ENCODE results near the gene PPP1R2. TPM values are rescaled to one million over a fixed set of nuclear protein-coding genes. Genes with fewer than 3 reads are reported as not detected.

PPP1R2 gene
- total and polyA plus RNA-seq, 4 experiments from 2014 or later: 136 to 303 (median 220) TPM

DNA sequence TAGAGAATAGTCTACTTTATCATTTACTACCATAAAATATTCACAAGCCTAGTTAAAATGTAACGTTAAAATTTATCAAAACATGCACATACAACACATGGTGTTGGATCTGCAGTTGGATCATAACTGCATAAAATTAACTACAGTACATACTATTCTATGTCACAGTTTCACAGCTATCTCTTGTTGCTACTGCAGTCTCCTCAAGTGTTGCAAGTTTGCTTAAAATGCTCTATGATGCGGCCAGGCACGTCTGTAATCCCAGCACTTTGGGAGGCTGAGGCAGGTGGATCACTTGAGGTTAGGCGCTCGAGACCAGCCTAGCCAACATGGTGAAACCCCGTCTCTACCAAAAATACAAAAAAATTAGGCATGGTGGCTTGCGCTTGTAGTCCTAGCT, 10.3 kb downstream of the PPP1R2 start:
- Histone ChIP-seq H3K36me3 (ENCODE audit: insufficient read depth, low read length) (peaks cover 7% of the 10 kb centered on the region), H3K27ac (ENCODE audit: low read depth, low read length) (no peak overlapping the region), H3K27me3 (ENCODE audit: insufficient read depth, low read length) (no peaks in the 10 kb centered on the region), H3K4me3 (ENCODE audit: low read length in 2 of 2) (no peak overlapping the region), H3K9me3 (ENCODE audit: control insufficient read depth in 1 of 2, low read length in 2 of 2) (no peaks in the 10 kb centered on the region), H3K4me1 (ENCODE audit: insufficient read depth, low read length) (peaks cover 87% of the 10 kb centered on the region)
- Mint-ChIP-seq H3K9me3 (no peaks in the 10 kb centered on the region), H3K36me3 (peaks cover 26 to 54% of the 10 kb centered on the region in 2 donors), H3K4me3 (peak overlapping the region in 6 of 8 donors; percentile 21 to 77 (median 58)), H3K27me3 (no peaks in the 10 kb centered on the region), H3K27ac (peak overlapping the region in 2 of 7 donors; percentile 27 to 86), H3K4me1 (peaks cover 55 to 95% (median 73%) of the 10 kb centered on the region in 4 donors)
- ChIA-PET POLR2A (ENCODE audit: partially characterized antibody) (interaction anchor here (0.7 to 4.1 kb wide), 5 partner anchors 10 to 261 kb away, joined by 3 to 25 read pairs (median 3); partner anchors contain the start of genes PPP1R2 and XXYLT1), CTCF (ENCODE audit: partially characterized antibody) (interaction anchor here (0.7 to 1.8 kb wide), 4 partner anchors 9 to 851 kb away, joined by 3 to 8 read pairs (median 4); partner anchors contain the start of gene XXYLT1)
- intact Hi-C loops (cut with micrococcal nuclease): loop anchor here (1.0 kb wide), 1 partner anchor 7 kb away; no protein-coding TSS in a partner anchor
- DNase-seq: no peak

DNA sequence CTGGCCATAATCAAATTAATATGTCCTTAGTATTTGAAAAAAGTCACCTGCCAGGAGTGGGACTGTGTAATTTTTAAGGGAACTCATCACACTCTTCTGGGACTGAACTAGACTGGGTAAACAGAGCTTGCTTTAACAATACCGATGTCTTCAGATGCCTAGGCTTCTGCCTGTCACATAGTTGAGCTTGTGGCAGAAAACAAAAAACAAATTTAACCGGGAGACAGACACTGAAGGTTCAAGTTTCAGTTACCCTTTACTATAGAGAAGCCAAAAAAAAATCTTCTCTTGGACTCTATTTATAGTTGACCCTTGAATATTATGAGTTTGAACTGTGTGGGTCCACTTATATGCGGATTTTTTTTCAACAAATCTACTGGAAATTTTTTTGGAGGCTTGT, 10.8 kb downstream of the PPP1R2 start:
- intact Hi-C loops (cut with micrococcal nuclease): loop anchor here (1.0 kb wide), 1 partner anchor 8 kb away; no protein-coding TSS in a partner anchor
- peaks cover 30 to 57% of the 10 kb centered on the region in 2 donors for H3K36me3 Mint-ChIP-seq
- H3K27me3 Mint-ChIP-seq: no peaks in the 10 kb centered on the region
- Histone ChIP-seq H3K27me3 (ENCODE audit: insufficient read depth, low read length) (no peaks in the 10 kb centered on the region), H3K9me3 (ENCODE audit: control insufficient read depth in 1 of 2, low read length in 2 of 2) (no peaks in the 10 kb centered on the region), H3K4me1 (ENCODE audit: insufficient read depth, low read length) (peaks cover 82% of the 10 kb centered on the region), H3K27ac (ENCODE audit: low read depth, low read length) (no peak overlapping the region), H3K4me3 (ENCODE audit: low read length in 2 of 2) (no peak overlapping the region), H3K36me3 (ENCODE audit: insufficient read depth, low read length) (peaks cover 7% of the 10 kb centered on the region)
- no peak for DNase-seq
- H3K27ac Mint-ChIP-seq: peak overlapping the region in 4 of 7 donors; percentile 27 to 81 (median 66)
- H3K4me1 Mint-ChIP-seq: peaks cover 53 to 90% (median 72%) of the 10 kb centered on the region in 4 donors
- ChIA-PET POLR2A (ENCODE audit: partially characterized antibody) (interaction anchor here (0.7 to 4.1 kb wide), 4 partner anchors 10 to 261 kb away, joined by 3 to 25 read pairs (median 3); partner anchors contain the start of genes PPP1R2 and XXYLT1), CTCF (ENCODE audit: partially characterized antibody) (interaction anchor here (0.7 to 1.8 kb wide), 4 partner anchors 10 to 850 kb away, joined by 3 to 8 read pairs (median 4); partner anchors contain the start of gene XXYLT1)
- H3K4me3 Mint-ChIP-seq: peak overlapping the region in 5 of 8 donors; percentile 13 to 77 (median 57)
- no peaks in the 10 kb centered on the region for H3K9me3 Mint-ChIP-seq

DNA sequence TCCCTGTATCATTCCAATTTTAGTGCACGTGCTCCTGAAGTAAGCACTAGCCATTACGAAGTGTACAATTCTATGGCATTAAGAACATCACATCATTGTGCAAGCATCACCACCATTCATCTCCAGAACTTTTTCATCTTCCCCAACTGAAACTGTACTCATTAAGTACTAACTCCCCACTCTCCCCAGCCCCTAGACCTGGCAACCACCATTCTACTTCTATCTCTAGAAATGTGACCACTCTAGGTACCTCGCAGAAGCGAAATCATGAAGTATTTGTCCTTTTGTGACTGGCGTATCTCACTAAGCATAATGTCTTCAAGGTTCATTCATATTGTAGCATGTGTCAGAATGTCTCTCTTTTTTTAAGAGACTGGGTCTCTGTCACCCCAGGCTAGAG, 11.4 kb downstream of the PPP1R2 start:
- DNase-seq: no peak
- CTCF ChIA-PET (ENCODE audit: partially characterized antibody): no interaction called here
- Histone ChIP-seq H3K27ac (ENCODE audit: low read depth, low read length) (no peak overlapping the region), H3K4me3 (ENCODE audit: low read length in 2 of 2) (no peak overlapping the region), H3K36me3 (ENCODE audit: insufficient read depth, low read length) (peaks cover 7% of the 10 kb centered on the region), H3K4me1 (ENCODE audit: insufficient read depth, low read length) (peaks cover 76% of the 10 kb centered on the region), H3K27me3 (ENCODE audit: insufficient read depth, low read length) (no peaks in the 10 kb centered on the region), H3K9me3 (ENCODE audit: control insufficient read depth in 1 of 2, low read length in 2 of 2) (no peaks in the 10 kb centered on the region)
- H3K9me3 Mint-ChIP-seq: no peaks in the 10 kb centered on the region
- peaks cover 30 to 57% of the 10 kb centered on the region in 2 donors for H3K36me3 Mint-ChIP-seq
- intact Hi-C loops (cut with micrococcal nuclease): loop anchor here (1.0 kb wide), 1 partner anchor 9 kb away; no protein-coding TSS in a partner anchor
- peak overlapping the region; percentile 4 to 87 (median 27) for H3K27ac Mint-ChIP-seq
- peak overlapping the region in 6 of 8 donors; percentile 11 to 70 (median 43) for H3K4me3 Mint-ChIP-seq
- H3K27me3 Mint-ChIP-seq: no peaks in the 10 kb centered on the region
- POLR2A ChIA-PET (ENCODE audit: partially characterized antibody): interaction anchor here (0.9 to 4.1 kb wide), 3 partner anchors 11 to 260 kb away, joined by 3 to 25 read pairs (median 3); partner anchors contain the start of genes PPP1R2 and XXYLT1
- H3K4me1 Mint-ChIP-seq: peaks cover 49 to 83% (median 70%) of the 10 kb centered on the region in 4 donors

DNA sequence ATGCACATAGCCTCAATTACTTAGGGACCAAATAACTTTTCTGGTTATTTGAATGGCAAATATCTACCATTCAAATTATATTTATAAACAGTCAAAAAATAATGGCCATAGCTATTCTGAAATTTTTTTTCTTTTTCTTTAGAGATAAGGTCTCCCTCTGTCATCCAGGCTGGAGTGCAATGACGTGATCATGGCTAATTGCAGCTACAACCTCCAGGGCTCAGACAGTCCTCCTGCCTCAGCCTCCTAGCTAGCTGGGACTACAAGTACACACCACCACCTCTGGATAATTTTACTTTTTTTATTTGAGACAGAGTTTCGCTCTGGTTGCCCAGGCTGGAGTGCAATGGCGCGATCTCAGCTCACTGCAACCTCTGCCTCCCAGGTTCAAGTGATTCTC, 16.6 kb downstream of the PPP1R2 start:
- no peak overlapping the region for H3K4me3 ChIP-seq (ENCODE audit: low read length in 2 of 2)
- intact Hi-C loops (cut with micrococcal nuclease): loop anchor here (5.0 kb wide), 1 partner anchor 839 kb away; the partner anchor contains the start of gene FAM43A
- ChIA-PET POLR2A (ENCODE audit: partially characterized antibody) (interaction anchor here (1.1 to 6.6 kb wide), 6 partner anchors 9 to 255 kb away, joined by 3 to 53 read pairs (median 4); partner anchors contain the start of genes PPP1R2 and XXYLT1), CTCF (ENCODE audit: partially characterized antibody) (interaction anchor here (1.6 to 7.1 kb wide), 3 partner anchors 11 to 255 kb away, joined by 7 to 112 read pairs (median 19); partner anchors contain the start of gene XXYLT1)
- peaks cover 23% of the 10 kb centered on the region for H3K36me3 ChIP-seq (ENCODE audit: insufficient read depth, low read length)
- H3K4me1 ChIP-seq (ENCODE audit: insufficient read depth, low read length): peaks cover 74% of the 10 kb centered on the region
- no peaks in the 10 kb centered on the region for H3K9me3 ChIP-seq (ENCODE audit: control insufficient read depth in 1 of 2, low read length in 2 of 2)
- peaks cover 31 to 68% of the 10 kb centered on the region in 2 donors for H3K36me3 Mint-ChIP-seq
- H3K27ac ChIP-seq (ENCODE audit: low read depth, low read length): no peak overlapping the region
- H3K9me3 Mint-ChIP-seq: no peaks in the 10 kb centered on the region
- no peaks in the 10 kb centered on the region for H3K27me3 ChIP-seq (ENCODE audit: insufficient read depth, low read length)
- no peaks in the 10 kb centered on the region for H3K27me3 Mint-ChIP-seq
- peaks cover 50 to 79% (median 65%) of the 10 kb centered on the region in 4 donors for H3K4me1 Mint-ChIP-seq
- H3K27ac Mint-ChIP-seq: peak overlapping the region in 5 of 7 donors; percentile 22 to 84 (median 65)
- H3K4me3 Mint-ChIP-seq: no peak overlapping the region
- no peak for DNase-seq

DNA sequence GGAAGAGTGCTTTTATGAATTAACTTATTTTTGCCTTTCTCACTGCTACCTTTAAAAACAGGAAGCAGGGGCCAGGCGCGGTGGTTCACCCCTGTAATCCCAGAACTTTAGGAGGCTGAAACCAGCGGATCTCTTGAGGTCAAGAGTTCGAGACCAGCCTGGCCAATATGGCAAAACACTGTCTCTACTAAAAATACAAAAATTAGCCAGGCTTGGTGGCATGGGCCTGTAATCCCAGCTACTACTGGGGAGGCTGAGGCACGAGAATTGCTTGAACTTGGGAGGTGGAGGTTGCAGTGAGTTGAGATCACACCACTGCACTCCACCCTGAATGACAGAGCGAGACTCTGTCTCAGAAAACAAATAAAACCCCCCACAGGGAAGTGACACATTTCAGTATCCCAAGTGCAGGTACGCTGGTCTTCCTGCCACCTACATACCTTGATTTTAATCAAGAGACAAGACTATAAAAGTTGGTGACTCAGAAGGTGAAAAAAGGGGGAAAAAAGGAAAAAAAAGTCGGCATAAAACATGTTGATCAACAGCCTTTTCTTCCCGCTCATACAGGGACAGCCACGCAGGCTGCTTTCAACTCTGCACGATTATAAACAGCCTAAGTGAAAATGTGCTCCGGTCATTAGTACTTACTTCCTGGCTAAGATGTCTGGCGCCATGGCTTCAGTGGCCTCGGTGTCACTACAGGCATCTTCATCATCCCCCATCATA, 18.8 kb downstream of the PPP1R2 start:
- H3K27ac Mint-ChIP-seq: peak overlapping the region; percentile 81 to 93 (median 91)
- no peak overlapping the region for H3K4me3 ChIP-seq (ENCODE audit: low read length in 2 of 2)

DNA sequence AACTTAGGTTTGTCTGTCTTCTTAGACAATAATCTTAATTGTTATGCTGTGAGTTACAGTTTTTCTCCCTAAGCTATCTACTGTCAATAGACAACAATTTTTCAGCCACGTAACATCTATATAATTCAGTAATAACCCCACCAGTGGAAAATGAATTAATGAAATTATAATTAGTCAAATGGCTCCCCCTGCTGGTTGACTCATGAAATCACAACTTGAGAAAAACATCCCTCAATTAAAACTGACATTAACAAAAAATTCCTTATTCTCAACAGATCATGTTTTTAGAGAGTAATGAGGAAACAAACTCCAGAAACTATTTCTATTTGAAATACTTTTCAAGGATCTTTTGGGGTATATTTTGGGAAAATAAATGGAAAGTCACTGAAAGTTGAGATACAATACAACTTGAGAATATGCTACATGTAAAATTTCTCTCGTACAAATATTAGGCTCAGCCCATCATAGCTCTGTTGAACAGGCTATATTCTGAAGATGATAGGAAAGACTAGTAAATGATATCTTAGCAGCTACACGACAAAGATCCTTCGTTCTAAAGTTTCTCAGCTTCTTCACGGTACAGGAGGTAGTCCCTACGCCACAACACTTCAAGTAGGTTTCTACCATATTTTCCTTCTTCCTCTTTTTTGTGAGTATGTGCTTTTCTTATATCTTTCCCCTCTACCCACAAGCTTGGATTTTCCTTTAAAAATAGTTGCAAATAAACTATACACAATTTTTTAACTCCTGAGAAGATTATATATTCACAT, 20.7 kb downstream of the PPP1R2 start:
- Histone ChIP-seq H3K36me3 (ENCODE audit: insufficient read depth, low read length) (peaks cover 25% of the 10 kb centered on the region), H3K4me3 (ENCODE audit: low read length in 2 of 2) (no peak overlapping the region), H3K27me3 (ENCODE audit: insufficient read depth, low read length) (no peaks in the 10 kb centered on the region), H3K27ac (ENCODE audit: low read depth, low read length) (no peak overlapping the region), H3K4me1 (ENCODE audit: insufficient read depth, low read length) (peaks cover 50% of the 10 kb centered on the region), H3K9me3 (ENCODE audit: control insufficient read depth in 1 of 2, low read length in 2 of 2) (no peaks in the 10 kb centered on the region)
- no peaks in the 10 kb centered on the region for H3K27me3 Mint-ChIP-seq
- intact Hi-C loops (cut with micrococcal nuclease): loop anchor here (1.0 kb wide), 1 partner anchor 251 kb away; the partner anchor contains the start of gene XXYLT1
- peaks cover 28 to 59% of the 10 kb centered on the region in 2 donors for H3K36me3 Mint-ChIP-seq
- peaks cover 36 to 51% (median 42%) of the 10 kb centered on the region in 4 donors for H3K4me1 Mint-ChIP-seq
- peak in 4 of 5 donors; percentile 46 to 56 (median 54) for DNase-seq
- ChIA-PET CTCF (ENCODE audit: partially characterized antibody) (interaction anchor here (0.7 to 7.1 kb wide), 19 partner anchors 11 to 840 kb away, joined by 3 to 112 read pairs (median 6); partner anchors contain the start of genes PPP1R2 and XXYLT1), POLR2A (ENCODE audit: partially characterized antibody) (interaction anchor here (0.6 to 6.6 kb wide), 4 partner anchors 22 to 840 kb away, joined by 3 to 53 read pairs (median 18); partner anchors contain the start of genes PPP1R2 and XXYLT1)
- H3K4me3 Mint-ChIP-seq: peak overlapping the region in 1 of 8 donors; percentile 31
- H3K27ac Mint-ChIP-seq: peak overlapping the region; percentile 38 to 82 (median 58)
- no peaks in the 10 kb centered on the region for H3K9me3 Mint-ChIP-seq

More for the DNA sequence above, 18.8 kb downstream of the PPP1R2 start:
- H3K9me3 Mint-ChIP-seq: no peaks in the 10 kb centered on the region
- H3K4me3 Mint-ChIP-seq: peak overlapping the region; percentile 17 to 90 (median 79)
- H3K27me3 ChIP-seq (ENCODE audit: insufficient read depth, low read length): no peaks in the 10 kb centered on the region
- H3K36me3 ChIP-seq (ENCODE audit: insufficient read depth, low read length): peaks cover 23% of the 10 kb centered on the region
- H3K27me3 Mint-ChIP-seq: no peaks in the 10 kb centered on the region
- peak in 1 of 5 donors; percentile 67 for DNase-seq
- H3K4me1 ChIP-seq (ENCODE audit: insufficient read depth, low read length): peaks cover 53% of the 10 kb centered on the region
- intact Hi-C loops (cut with micrococcal nuclease): loop anchor here (2.0 kb wide), 1 partner anchor 16 kb away; no protein-coding TSS in a partner anchor
- peak overlapping the region; percentile 49 for H3K27ac ChIP-seq (ENCODE audit: low read depth, low read length)
- no peaks in the 10 kb centered on the region for H3K9me3 ChIP-seq (ENCODE audit: control insufficient read depth in 1 of 2, low read length in 2 of 2)
- H3K4me1 Mint-ChIP-seq: peaks cover 41 to 59% (median 50%) of the 10 kb centered on the region in 4 donors
- H3K36me3 Mint-ChIP-seq: peaks cover 29 to 57% of the 10 kb centered on the region in 2 donors
- ChIA-PET CTCF (ENCODE audit: partially characterized antibody) (interaction anchor here (0.9 to 7.1 kb wide), 5 partner anchors 10 to 253 kb away, joined by 3 to 112 read pairs (median 4); partner anchors contain the start of genes PPP1R2 and XXYLT1), POLR2A (ENCODE audit: partially characterized antibody) (interaction anchor here (0.9 to 6.6 kb wide), 5 partner anchors 11 to 254 kb away, joined by 3 to 53 read pairs (median 7); partner anchors contain the start of genes PPP1R2 and XXYLT1)
